Neural progenitor cell (in vitro differentiated cells): ENCODE data around the gene C1orf21.

Source experiments
- EZH2 ChIP-seq: fragments of 200-600 bp; sonication (generic); IDR thresholded peaks from 2 replicates; pipeline ENCODE4 v1.6.1; 2017; ENCODE audit warnings: antibody characterized with exemption, mild to moderate bottlenecking, moderate library complexity
- EZH2phosphoT487 ChIP-seq: fragments of 200-600 bp; sonication (generic); IDR thresholded peaks from 2 replicates; pipeline ENCODE4 v1.6.1; 2017; ENCODE audit warnings: antibody characterized with exemption
- TF ChIP-seq, protein P1 (sequence below): fragments of 200-600 bp; sonication (generic); IDR thresholded peaks from 2 replicates; pipeline ENCODE4 v1.5.1; 2017; ENCODE audit warnings: antibody characterized with exemption, mild to moderate bottlenecking

- TF ChIP-seq, protein P1, sequence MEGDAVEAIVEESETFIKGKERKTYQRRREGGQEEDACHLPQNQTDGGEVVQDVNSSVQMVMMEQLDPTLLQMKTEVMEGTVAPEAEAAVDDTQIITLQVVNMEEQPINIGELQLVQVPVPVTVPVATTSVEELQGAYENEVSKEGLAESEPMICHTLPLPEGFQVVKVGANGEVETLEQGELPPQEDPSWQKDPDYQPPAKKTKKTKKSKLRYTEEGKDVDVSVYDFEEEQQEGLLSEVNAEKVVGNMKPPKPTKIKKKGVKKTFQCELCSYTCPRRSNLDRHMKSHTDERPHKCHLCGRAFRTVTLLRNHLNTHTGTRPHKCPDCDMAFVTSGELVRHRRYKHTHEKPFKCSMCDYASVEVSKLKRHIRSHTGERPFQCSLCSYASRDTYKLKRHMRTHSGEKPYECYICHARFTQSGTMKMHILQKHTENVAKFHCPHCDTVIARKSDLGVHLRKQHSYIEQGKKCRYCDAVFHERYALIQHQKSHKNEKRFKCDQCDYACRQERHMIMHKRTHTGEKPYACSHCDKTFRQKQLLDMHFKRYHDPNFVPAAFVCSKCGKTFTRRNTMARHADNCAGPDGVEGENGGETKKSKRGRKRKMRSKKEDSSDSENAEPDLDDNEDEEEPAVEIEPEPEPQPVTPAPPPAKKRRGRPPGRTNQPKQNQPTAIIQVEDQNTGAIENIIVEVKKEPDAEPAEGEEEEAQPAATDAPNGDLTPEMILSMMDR = no peak
- TF ChIP-seq EZH2phosphoT487 (no peak), EZH2 (no peak)
Measured at GRCh38 chr1:184476187-184476586, 89.4 kb downstream of the C1orf21 start.
